GM18505 (cell line): ENCODE data around the gene TH.

Experiments
- ATAC-seq: cut with Tn5 transposase; IDR thresholded peaks from one replicate; pipeline ENCODE4 v1.9.1; 2021; ENCODE audit not compliant: unreplicated experiment
- POLR2A ChIP-seq: IDR thresholded peaks from 4 replicates; pipeline ENCODE4 v1.6.1; 2011; ENCODE audit warnings: borderline replicate concordance; ENCODE audit not compliant: insufficient read depth, insufficient read length; ENCODE audit errors: extremely low read depth

Gene TH

DNA sequence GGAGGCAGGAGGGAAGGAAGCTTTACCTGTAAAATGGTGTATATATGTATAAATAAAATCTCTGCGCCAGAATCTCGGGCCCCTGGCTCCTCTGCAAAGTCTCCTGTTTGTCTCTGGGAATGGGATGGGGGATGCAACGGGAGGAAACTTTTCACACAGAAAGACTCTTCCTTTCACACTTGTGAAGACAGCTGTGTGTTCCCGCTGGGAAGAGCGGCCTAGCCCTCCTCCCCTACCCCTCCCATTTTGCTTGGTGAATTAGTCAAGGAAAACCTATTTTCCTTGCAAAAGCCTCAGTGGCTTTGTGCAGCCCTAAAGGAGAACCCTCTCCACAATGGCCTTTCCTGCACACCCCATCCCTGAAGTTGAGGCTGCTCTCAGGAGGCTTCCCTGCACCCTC is 23.0 kb downstream of the TH start:
- TF ChIP-seq POLR2A, result no peak
- ATAC-seq, result no peak

GRCh38 chr11:2147391-2147790 is 24.2 kb downstream of the TH start:
- no peak for ATAC-seq
- no peak for TF ChIP-seq POLR2A

GRCh38 chr11:2146051-2146450 is 25.6 kb downstream of the TH start:
- no peak for TF ChIP-seq POLR2A
- ATAC-seq, result no peak

- no peak for TF ChIP-seq POLR2A
- no peak for ATAC-seq
Observed at GRCh38 chr11:2144544-2145248, 26.9 kb downstream of the TH start.

DNA sequence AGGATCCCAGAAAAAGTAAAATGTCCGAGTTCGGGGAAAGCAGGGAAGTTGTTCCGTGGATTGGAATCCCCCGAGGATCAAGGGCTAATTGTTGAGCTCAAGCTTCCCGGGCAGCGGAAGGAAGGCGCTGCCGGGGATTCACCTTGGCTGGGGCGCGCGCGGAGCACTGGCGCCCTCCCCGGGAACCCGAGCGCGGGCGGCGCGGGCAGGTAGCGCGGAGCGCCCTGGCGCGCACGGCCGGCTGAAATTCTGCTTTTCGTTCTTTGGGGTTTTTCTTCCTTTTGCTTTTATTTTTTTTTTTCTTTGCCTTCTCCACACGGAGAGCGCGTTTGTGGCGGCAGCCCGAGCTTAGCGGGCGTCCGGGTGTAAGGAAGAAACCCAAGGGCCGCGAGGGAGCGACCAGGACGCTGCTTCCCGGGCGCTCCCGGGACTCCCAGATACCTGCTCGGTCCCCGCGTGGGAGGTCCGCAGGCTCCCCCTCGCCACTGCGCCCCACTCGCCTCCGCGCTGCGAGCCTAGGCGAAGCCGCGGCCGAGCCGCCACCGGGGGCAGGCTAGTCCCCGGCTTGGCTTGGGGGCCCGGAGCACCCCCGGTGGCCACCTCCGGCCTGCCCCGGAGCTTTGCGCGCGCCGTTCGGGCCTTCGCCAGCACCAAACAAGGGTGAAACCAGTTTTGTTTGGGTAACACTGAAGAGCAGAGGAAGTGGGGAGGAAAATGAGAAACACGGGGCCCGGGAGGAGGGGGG is 27.6 kb downstream of the TH start:
- no peak for ATAC-seq
- no peak for TF ChIP-seq POLR2A

DNA sequence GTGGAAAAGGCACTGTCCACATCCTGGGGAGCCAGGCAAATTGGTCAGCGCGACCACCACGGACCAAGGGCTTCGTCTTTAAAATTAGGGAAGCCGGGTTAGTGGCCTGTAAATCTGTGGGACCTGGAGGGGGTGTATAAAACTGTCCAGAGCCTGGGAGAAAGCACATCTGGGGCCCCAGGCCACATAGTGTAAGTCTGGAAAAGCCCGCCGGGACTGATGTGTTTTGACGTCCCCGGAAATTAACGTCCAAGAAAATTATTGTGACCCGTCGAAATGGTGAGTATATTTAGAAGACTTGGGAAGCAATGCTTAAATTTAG is 28.2 kb downstream of the TH start:
- no peak for TF ChIP-seq POLR2A
- no peak for ATAC-seq

DNA sequence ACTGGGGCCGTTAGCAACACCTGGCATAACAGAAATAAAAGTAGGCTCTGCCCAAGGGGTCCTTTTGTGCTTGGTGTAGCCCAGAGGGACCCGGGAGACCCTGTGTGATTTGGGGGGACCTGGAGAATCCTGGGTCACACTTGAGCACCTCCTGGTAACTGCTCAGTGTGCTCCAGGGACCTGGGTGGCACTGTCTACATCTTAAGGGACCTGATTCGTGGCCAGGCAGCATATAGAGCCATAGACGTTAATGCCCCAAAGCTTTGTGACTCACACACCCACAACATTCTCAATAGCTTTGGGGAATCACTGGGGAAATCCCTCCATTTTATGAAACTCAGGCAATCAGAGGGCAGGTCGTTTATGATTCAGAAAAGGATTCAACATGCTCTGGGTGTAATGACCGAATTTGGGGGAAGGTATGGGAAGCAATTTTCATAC is 28.8 kb downstream of the TH start:
- TF ChIP-seq POLR2A, result no peak
- no peak for ATAC-seq

- no peak for ATAC-seq
- no peak for TF ChIP-seq POLR2A
Observed at GRCh38 chr11:2142300-2142759, 29.3 kb downstream of the TH start.

- TF ChIP-seq POLR2A, result no peak
- ATAC-seq, result no peak
Observed at GRCh38 chr11:2140411-2141400, 30.9 kb downstream of the TH start.

GRCh38 chr11:2139621-2140337 is 31.8 kb downstream of the TH start:
- TF ChIP-seq POLR2A, result no peak
- no peak for ATAC-seq

DNA sequence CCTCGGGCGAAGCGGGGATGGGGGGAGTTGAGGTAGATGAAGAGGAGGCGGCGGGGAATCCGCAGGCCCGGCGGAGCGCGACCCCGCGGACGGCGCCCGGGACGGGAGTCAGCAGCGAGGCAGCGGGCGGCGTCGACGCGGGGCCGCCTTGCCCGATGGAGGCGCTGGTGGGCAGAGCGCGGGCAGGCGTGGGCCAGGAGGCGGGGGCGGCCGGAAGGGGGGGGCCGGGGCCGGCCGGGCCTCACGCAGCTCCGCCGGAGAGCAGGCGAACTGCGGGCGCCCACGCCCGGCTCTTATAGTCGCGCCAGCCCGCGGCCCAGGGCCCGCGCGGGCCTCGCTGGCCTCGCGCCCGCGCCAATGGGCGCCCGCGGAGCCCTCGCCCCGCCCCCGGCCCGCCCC is 32.5 kb downstream of the TH start, which contains the start of gene IGF2:
TSS of gene IGF2 (minus strand) at position 267 of the 399 bp plus-strand sequence. CDS start 3,866 bp downstream, outside the sequence.
- TF ChIP-seq POLR2A, result no peak
- no peak for ATAC-seq

DNA sequence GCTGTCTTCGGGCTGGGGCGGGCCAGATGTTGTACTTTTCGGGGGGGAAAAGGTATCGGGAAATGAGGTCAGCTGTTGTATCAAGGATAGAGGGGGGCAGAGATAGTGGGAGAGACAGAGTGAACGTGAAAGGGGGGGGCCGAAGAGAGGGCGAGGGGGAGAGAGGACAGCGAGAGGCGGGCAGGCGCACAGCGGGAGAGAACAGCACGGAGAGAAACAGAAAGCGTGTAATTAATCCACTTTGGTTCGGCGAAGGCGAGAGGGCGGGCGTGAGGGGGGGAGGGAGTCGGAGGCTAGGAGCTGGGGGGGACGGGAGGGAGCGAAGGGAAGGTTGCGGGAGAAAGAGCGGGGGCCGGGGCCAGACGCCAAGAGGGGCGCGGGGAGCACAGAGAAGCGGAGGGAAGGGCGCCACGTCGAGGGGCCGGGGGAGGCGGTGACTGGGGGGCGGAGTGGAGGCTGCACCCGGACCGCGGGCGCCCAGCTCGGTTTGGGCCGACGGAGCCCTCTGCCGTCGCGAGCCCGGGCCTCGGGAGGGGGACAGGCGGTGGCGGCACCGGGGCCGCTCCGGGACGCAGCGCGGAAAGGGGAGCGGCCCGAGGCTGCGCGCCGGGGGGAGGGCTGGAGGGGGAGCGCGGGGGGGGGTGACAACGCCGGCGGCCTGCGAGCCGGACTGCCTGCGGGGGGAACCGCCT is 33.0 kb downstream of the TH start:
- no peak for TF ChIP-seq POLR2A
- ATAC-seq, result no peak
